ENCODE measurements around the gene AMFR.

The AMFR gene

GRCh38 chr16:56425439-56425832 lies at the start of gene AMFR:
AMFR (minus strand) TSS chr16:56425545; CDS start chr16:56425327, 218 bp downstream.
- H3K9ac ChIP-seq (ENCODE audit: low read length), result peak within 1 kb of the TSS; percentile 79
- peak within 1 kb of the TSS; percentile 73 for H3K27ac ChIP-seq (ENCODE audit: low read depth, low read length)
- peaks cover 4% of the 10 kb centered on the region for H3K36me3 ChIP-seq (ENCODE audit: insufficient read depth, low read length)
- peak within 1 kb of the TSS; percentile 59 to 88 for H3K4me3 ChIP-seq (ENCODE audit: low read depth in 1 of 2, low read length in 2 of 2)
- H3K27me3 ChIP-seq (ENCODE audit: control insufficient read depth in 1 of 2, insufficient read depth in 2 of 2, low read length in 2 of 2), result no peaks in the 10 kb centered on the region
- no peaks in the 10 kb centered on the region for H3K9me3 ChIP-seq (ENCODE audit: low read length)
- H3K4me1 ChIP-seq (ENCODE audit: insufficient read depth, low read length), result peaks cover 23% of the 10 kb centered on the region

- H3K9ac ChIP-seq (ENCODE audit: low read length), result no peak overlapping the region
- no peaks in the 10 kb centered on the region for H3K4me1 ChIP-seq (ENCODE audit: insufficient read depth, low read length)
- H3K27ac ChIP-seq (ENCODE audit: low read depth, low read length), result no peak overlapping the region
- H3K27me3 ChIP-seq (ENCODE audit: control insufficient read depth in 1 of 2, insufficient read depth in 2 of 2, low read length in 2 of 2), result no peaks in the 10 kb centered on the region
- H3K9me3 ChIP-seq (ENCODE audit: low read length), result no peaks in the 10 kb centered on the region
- no peak overlapping the region for H3K4me3 ChIP-seq (ENCODE audit: low read depth in 1 of 2, low read length in 2 of 2)
- peaks cover 74% of the 10 kb centered on the region for H3K36me3 ChIP-seq (ENCODE audit: insufficient read depth, low read length)
Observed at GRCh38 chr16:56470666-56471065, 45.3 kb upstream of the AMFR start.

DNA sequence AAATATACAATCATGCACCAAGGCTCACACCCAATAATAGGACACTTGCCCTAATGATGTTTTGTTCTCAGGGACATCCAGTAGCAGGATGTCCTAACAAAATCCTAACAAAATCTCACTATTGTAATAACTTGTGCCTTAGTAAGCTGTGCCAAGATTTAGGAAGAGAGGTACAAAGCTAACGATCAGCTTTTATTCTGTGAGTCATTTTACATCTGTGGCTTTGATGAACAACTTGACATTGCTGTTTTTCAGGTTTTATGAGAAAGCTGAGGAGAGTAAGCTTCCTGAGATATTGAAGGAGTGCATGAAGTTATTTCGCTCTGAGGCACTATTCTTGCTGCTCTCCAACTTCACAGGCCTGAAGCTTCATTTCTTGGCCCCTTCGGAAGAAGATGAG lies 44.9 kb upstream of the AMFR start:
- H3K27ac ChIP-seq (ENCODE audit: low read depth, low read length), result no peak overlapping the region
- H3K9me3 ChIP-seq (ENCODE audit: low read length), result no peaks in the 10 kb centered on the region
- H3K27me3 ChIP-seq (ENCODE audit: control insufficient read depth in 1 of 2, insufficient read depth in 2 of 2, low read length in 2 of 2), result no peaks in the 10 kb centered on the region
- H3K4me3 ChIP-seq (ENCODE audit: low read depth in 1 of 2, low read length in 2 of 2), result no peak overlapping the region
- no peaks in the 10 kb centered on the region for H3K4me1 ChIP-seq (ENCODE audit: insufficient read depth, low read length)
- H3K36me3 ChIP-seq (ENCODE audit: insufficient read depth, low read length), result peaks cover 74% of the 10 kb centered on the region
- no peak overlapping the region for H3K9ac ChIP-seq (ENCODE audit: low read length)

- Histone ChIP-seq H3K9ac (ENCODE audit: low read length) (no peak overlapping the region), H3K4me1 (ENCODE audit: insufficient read depth, low read length) (no peaks in the 10 kb centered on the region), H3K4me3 (ENCODE audit: low read depth in 1 of 2, low read length in 2 of 2) (no peak overlapping the region), H3K9me3 (ENCODE audit: low read length) (no peaks in the 10 kb centered on the region), H3K36me3 (ENCODE audit: insufficient read depth, low read length) (peaks cover 70% of the 10 kb centered on the region), H3K27me3 (ENCODE audit: control insufficient read depth in 1 of 2, insufficient read depth in 2 of 2, low read length in 2 of 2) (no peaks in the 10 kb centered on the region), H3K27ac (ENCODE audit: low read depth, low read length) (no peak overlapping the region)
Observed at GRCh38 chr16:56469748-56470147, 44.4 kb upstream of the AMFR start.

- Histone ChIP-seq H3K36me3 (ENCODE audit: insufficient read depth, low read length) (peaks cover 75% of the 10 kb centered on the region), H3K27me3 (ENCODE audit: control insufficient read depth in 1 of 2, insufficient read depth in 2 of 2, low read length in 2 of 2) (no peaks in the 10 kb centered on the region), H3K4me3 (ENCODE audit: low read depth in 1 of 2, low read length in 2 of 2) (no peak overlapping the region), H3K4me1 (ENCODE audit: insufficient read depth, low read length) (no peaks in the 10 kb centered on the region), H3K27ac (ENCODE audit: low read depth, low read length) (no peak overlapping the region), H3K9me3 (ENCODE audit: low read length) (no peaks in the 10 kb centered on the region), H3K9ac (ENCODE audit: low read length) (no peak overlapping the region)
Observed at GRCh38 chr16:56468800-56469199, 43.5 kb upstream of the AMFR start.

- Histone ChIP-seq H3K9me3 (ENCODE audit: low read length) (no peaks in the 10 kb centered on the region), H3K4me1 (ENCODE audit: insufficient read depth, low read length) (no peaks in the 10 kb centered on the region), H3K4me3 (ENCODE audit: low read depth in 1 of 2, low read length in 2 of 2) (no peak overlapping the region), H3K27ac (ENCODE audit: low read depth, low read length) (no peak overlapping the region), H3K9ac (ENCODE audit: low read length) (no peak overlapping the region), H3K27me3 (ENCODE audit: control insufficient read depth in 1 of 2, insufficient read depth in 2 of 2, low read length in 2 of 2) (no peaks in the 10 kb centered on the region), H3K36me3 (ENCODE audit: insufficient read depth, low read length) (peaks cover 70% of the 10 kb centered on the region)
Observed at GRCh38 chr16:56466344-56466743, 41.0 kb upstream of the AMFR start.

GRCh38 chr16:56463153-56463552 lies 37.8 kb upstream of the AMFR start:
- H3K9me3 ChIP-seq (ENCODE audit: low read length), result no peaks in the 10 kb centered on the region
- H3K27me3 ChIP-seq (ENCODE audit: control insufficient read depth in 1 of 2, insufficient read depth in 2 of 2, low read length in 2 of 2), result no peaks in the 10 kb centered on the region
- no peak overlapping the region for H3K27ac ChIP-seq (ENCODE audit: low read depth, low read length)
- H3K4me3 ChIP-seq (ENCODE audit: low read depth in 1 of 2, low read length in 2 of 2), result no peak overlapping the region
- H3K36me3 ChIP-seq (ENCODE audit: insufficient read depth, low read length), result peaks cover 59% of the 10 kb centered on the region
- no peak overlapping the region for H3K9ac ChIP-seq (ENCODE audit: low read length)
- H3K4me1 ChIP-seq (ENCODE audit: insufficient read depth, low read length), result no peaks in the 10 kb centered on the region

DNA sequence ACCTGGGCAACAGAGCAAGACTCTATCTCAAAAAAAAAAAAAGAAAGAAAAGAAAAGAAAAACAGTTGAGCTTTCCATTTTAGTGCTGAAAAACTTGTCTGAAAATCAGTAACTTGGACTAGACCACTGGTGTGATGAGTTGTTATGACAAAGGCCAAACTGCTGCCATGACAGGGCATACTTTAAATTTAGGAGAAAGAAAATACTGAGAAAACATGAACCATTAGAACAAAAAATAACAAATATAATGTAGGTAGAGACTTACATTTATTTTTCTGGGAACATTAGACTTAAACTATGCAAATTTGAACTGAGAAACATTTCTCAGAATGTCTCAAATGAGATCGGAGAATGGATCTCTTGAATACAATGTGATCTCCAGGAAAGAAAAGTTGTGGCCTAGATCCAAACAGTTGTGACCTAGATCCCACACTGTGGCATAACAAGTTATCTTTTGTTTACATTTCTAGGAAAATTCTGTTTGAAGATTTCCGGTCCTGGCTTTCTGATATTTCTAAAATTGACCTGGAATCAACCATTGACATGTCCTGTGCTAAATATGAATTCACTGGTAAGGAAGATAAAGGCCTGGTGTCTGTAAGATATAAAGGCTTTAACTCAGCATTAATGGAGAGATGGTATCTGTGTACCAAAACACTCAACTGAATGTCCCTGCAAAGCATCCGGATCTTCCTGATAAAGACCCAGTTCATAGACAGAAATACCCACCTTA lies 36.9 kb upstream of the AMFR start:
- H3K4me1 ChIP-seq (ENCODE audit: insufficient read depth, low read length), result no peaks in the 10 kb centered on the region
- H3K27ac ChIP-seq (ENCODE audit: low read depth, low read length), result no peak overlapping the region
- H3K4me3 ChIP-seq (ENCODE audit: low read depth in 1 of 2, low read length in 2 of 2), result no peak overlapping the region
- no peaks in the 10 kb centered on the region for H3K9me3 ChIP-seq (ENCODE audit: low read length)
- H3K9ac ChIP-seq (ENCODE audit: low read length), result no peak overlapping the region
- no peaks in the 10 kb centered on the region for H3K27me3 ChIP-seq (ENCODE audit: control insufficient read depth in 1 of 2, insufficient read depth in 2 of 2, low read length in 2 of 2)
- H3K36me3 ChIP-seq (ENCODE audit: insufficient read depth, low read length), result peaks cover 57% of the 10 kb centered on the region

GRCh38 chr16:56460101-56460500 lies 34.8 kb upstream of the AMFR start:
- no peaks in the 10 kb centered on the region for H3K4me1 ChIP-seq (ENCODE audit: insufficient read depth, low read length)
- peaks cover 56% of the 10 kb centered on the region for H3K36me3 ChIP-seq (ENCODE audit: insufficient read depth, low read length)
- H3K27me3 ChIP-seq (ENCODE audit: control insufficient read depth in 1 of 2, insufficient read depth in 2 of 2, low read length in 2 of 2), result no peaks in the 10 kb centered on the region
- no peak overlapping the region for H3K4me3 ChIP-seq (ENCODE audit: low read depth in 1 of 2, low read length in 2 of 2)
- no peak overlapping the region for H3K9ac ChIP-seq (ENCODE audit: low read length)
- H3K27ac ChIP-seq (ENCODE audit: low read depth, low read length), result no peak overlapping the region
- H3K9me3 ChIP-seq (ENCODE audit: low read length), result no peaks in the 10 kb centered on the region

DNA sequence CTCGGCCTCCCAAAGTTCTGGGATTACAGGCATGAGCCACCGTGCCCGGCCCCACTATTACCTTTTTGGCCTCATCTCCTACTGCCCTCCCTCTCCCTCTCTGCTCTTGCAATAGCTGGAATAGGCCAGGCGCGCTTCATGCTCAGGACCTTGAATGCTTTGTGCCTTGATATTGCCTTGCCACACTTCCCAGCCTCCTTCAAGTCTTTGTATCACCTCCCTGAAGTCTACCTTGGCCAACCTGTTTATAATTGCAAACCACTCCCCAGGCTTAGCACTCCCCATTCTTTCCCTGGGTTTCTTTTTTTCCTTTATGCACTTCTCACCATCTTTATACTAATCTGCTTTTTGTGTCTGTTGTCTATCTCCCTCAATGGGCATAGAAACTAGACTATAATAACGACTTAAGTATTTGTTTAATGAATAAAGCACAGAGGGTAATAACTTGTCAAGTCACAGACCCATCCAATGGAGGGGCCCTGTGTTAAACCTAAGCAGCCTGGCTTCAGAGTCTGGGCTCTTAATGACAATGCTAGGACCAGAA lies 32.7 kb upstream of the AMFR start:
- H3K36me3 ChIP-seq (ENCODE audit: insufficient read depth, low read length), result peaks cover 55% of the 10 kb centered on the region
- H3K27me3 ChIP-seq (ENCODE audit: control insufficient read depth in 1 of 2, insufficient read depth in 2 of 2, low read length in 2 of 2), result no peaks in the 10 kb centered on the region
- peaks cover under 1% of the 10 kb centered on the region for H3K4me1 ChIP-seq (ENCODE audit: insufficient read depth, low read length)
- H3K9ac ChIP-seq (ENCODE audit: low read length), result no peak overlapping the region
- H3K4me3 ChIP-seq (ENCODE audit: low read depth in 1 of 2, low read length in 2 of 2), result no peak overlapping the region
- H3K27ac ChIP-seq (ENCODE audit: low read depth, low read length), result no peak overlapping the region
- H3K9me3 ChIP-seq (ENCODE audit: low read length), result no peaks in the 10 kb centered on the region

DNA sequence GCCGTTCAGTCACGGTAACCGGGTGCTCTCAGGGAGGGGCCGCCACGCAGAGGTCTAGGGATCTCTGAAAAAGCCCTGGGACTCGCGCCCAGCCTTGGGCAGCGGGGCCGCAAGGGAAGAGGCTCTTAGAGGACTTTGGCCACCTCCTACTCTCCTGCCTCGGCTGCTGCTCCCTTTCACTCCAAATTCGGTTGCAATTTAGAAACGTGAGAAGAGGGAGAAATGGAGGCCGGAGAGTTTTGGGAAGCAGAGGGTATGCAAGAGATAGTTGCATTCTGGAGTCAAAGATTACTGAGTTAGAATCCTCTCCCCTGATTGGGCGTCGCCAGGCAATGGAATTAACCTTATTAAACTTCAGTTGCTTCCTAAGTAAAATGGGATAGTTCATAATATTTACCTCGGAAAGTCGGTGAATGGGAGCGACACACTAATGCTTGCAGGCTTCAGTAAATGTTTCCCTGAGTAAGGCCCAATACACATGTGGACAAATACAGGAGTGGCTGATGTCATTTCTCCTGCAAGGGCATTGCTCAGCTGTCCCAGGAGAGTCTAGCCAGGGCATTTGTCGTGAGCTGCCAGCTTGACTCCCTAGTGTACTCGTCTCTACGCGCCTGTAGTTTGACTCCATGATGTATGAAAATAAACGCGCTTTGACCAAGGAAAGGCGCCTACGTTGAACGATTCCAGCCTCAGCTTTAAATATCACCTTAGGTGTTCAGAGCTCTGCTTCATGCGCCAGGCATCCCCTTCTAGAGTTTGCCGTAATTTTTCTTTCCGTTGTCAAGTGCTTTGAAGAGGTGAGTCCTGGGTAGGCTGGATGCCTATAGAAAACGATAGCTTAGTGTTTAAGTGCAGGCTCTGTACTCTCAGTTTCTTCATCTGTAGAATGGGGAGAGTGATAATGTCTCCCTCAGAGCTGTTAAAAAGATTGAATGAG lies 26.7 kb upstream of the AMFR start:
- peak overlapping the region; percentile 69 to 98 for H3K4me3 ChIP-seq (ENCODE audit: low read depth in 1 of 2, low read length in 2 of 2)

More for the DNA sequence above, 26.7 kb upstream of the AMFR start:
- H3K27ac ChIP-seq (ENCODE audit: low read depth, low read length), result peak overlapping the region; percentile 79
- peak overlapping the region; percentile 50 for H3K9ac ChIP-seq (ENCODE audit: low read length)
- H3K9me3 ChIP-seq (ENCODE audit: low read length), result no peaks in the 10 kb centered on the region
- no peaks in the 10 kb centered on the region for H3K27me3 ChIP-seq (ENCODE audit: control insufficient read depth in 1 of 2, insufficient read depth in 2 of 2, low read length in 2 of 2)
- peaks cover 25% of the 10 kb centered on the region for H3K4me1 ChIP-seq (ENCODE audit: insufficient read depth, low read length)
- H3K36me3 ChIP-seq (ENCODE audit: insufficient read depth, low read length), result peaks cover 33% of the 10 kb centered on the region

All from muscle layer of colon (tissue), 2 donors.